ENCODE measurements around the gene NKX1-1.

The NKX1-1 gene

DNA sequence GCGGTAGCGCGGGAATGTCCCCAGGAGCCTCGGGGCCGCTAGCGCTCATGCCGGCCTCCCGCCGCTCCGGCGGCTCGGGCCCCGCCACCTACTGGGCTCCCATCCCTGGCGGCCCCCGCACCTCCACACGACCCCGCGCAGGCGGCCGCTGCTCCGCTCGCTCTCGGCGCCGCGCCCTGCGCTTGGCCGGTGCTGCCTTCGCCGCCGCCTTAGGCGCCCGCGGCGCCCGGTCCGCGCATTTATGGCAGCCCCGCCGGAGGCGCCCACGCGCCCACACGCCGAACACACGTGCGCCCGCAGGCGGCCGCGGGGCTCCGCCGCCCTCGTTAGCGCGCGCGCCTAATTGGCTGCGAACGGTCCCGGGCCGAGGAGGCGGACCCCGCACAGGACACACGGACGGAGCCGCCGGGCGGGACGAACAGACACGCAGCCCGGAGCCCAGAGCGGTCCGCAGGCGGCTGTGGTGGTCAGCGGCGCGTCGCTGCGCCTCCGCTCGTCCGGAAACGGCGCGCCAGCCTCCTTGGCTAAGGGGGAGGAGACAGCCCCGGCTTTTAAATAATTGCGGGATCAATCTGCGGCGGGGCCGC lies at the start of gene NKX1-1:
TSS of gene NKX1-1 (minus strand) at position 49 of the 587 bp plus-strand sequence. CDS start at position 49, 0 bp downstream.
- no peaks in the 10 kb centered on the region for H3K36me3 ChIP-seq (ENCODE audit: low read length)
- H3K27ac ChIP-seq (ENCODE audit: low read depth, low read length): no peak within 1 kb of the TSS
- H3K79me2 ChIP-seq (ENCODE audit: insufficient read depth, low read length): no peaks in the 10 kb centered on the region
- no peaks in the 10 kb centered on the region for H4K20me1 ChIP-seq (ENCODE audit: low read depth, low read length)
- H3K27me3 ChIP-seq (ENCODE audit: low read length): no peaks in the 10 kb centered on the region
- H3K4me2 ChIP-seq (ENCODE audit: low read depth, low read length, poor library complexity, severe bottlenecking): no peak within 1 kb of the TSS
- no peaks in the 10 kb centered on the region for H3K9me3 ChIP-seq (ENCODE audit: insufficient read depth, low read length)
- H3K9me2 ChIP-seq (replicated peaks; ENCODE audit: insufficient read depth, low read length): no peaks in the 10 kb centered on the region
- H3K9ac ChIP-seq (ENCODE audit: low read length): no peak within 1 kb of the TSS
- no peaks in the 10 kb centered on the region for H3F3A ChIP-seq (ENCODE audit: insufficient read depth)
- H2AFZ ChIP-seq (ENCODE audit: low read depth, low read length, severe bottlenecking): no peak within 1 kb of the TSS
- TF ChIP-seq EZH2phosphoT487 (conservative IDR thresholded peaks at IDR 0.05; ENCODE audit: low read length) (no peak), CTCF (IDR thresholded peaks at IDR 0.05; ENCODE audit: insufficient read depth, low read length, poor library complexity, severe bottlenecking) (no peak)
- H3K4me3 ChIP-seq (ENCODE audit: insufficient read depth, low read length, poor library complexity, severe bottlenecking): no peak within 1 kb of the TSS

DNA sequence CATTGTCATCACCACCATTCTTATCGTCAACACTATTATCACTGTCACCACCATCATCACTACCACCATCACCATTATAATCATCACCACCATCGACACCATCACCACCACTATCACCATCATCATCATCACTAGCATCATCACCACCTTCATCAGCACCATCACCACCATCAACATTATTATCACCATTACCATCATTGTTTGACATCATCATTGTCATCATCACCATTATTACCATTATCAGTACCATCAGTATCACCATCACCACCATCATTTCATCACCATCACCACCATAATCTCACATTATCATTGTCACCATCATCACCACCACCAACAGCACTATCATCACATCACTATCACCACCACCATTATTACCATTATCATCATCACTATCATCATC lies 47.5 kb upstream of the NKX1-1 start:
- Histone ChIP-seq H3K9me3 (ENCODE audit: insufficient read depth, low read length) (peaks cover 9% of the 10 kb centered on the region; the same call in 1 of the 2 replicates), H3K36me3 (ENCODE audit: low read length) (no peaks in the 10 kb centered on the region), H3K9ac (ENCODE audit: low read length) (no peak overlapping the region), H3K4me2 (ENCODE audit: low read depth, low read length, poor library complexity, severe bottlenecking) (no peak overlapping the region), H2AFZ (ENCODE audit: low read depth, low read length, severe bottlenecking) (no peak overlapping the region), H3K9me2 (replicated peaks; ENCODE audit: insufficient read depth, low read length) (no peaks in the 10 kb centered on the region), H4K20me1 (ENCODE audit: low read depth, low read length) (no peaks in the 10 kb centered on the region), H3K79me2 (ENCODE audit: insufficient read depth, low read length) (no peaks in the 10 kb centered on the region), H3K27me3 (ENCODE audit: low read length) (no peaks in the 10 kb centered on the region), H3F3A (ENCODE audit: insufficient read depth) (no peaks in the 10 kb centered on the region), H3K4me3 (ENCODE audit: insufficient read depth, low read length, poor library complexity, severe bottlenecking) (no peak overlapping the region), H3K27ac (ENCODE audit: low read depth, low read length) (no peak overlapping the region)
- no peak for TF ChIP-seq CTCF (IDR thresholded peaks at IDR 0.05; ENCODE audit: insufficient read depth, low read length, poor library complexity, severe bottlenecking)
- TF ChIP-seq EZH2phosphoT487 (conservative IDR thresholded peaks at IDR 0.05; ENCODE audit: low read length): no peak

DNA sequence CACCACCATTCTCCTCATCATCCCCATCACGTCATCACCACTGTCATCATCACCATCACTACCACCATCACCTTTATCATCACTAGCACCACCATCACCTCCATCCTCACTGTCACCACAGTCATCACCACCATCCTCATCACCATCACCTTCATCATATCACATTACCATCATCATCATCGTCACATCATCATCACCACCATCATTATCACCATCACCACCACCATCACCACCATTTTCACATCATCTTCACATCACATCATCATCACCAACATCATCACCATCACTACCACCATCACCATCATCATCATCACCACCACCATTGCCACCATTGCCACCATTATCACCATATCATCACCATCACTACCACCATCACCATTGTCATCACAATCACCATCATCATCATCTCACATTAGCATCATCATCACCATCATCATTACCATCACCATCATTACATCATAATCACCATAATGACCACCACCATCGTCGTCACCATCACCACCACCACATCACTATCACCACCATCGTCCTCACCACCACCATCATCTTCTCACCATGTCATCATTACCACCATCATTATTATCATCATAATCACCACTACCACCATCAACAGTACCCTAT lies 46.3 kb upstream of the NKX1-1 start:
- H3K36me3 ChIP-seq (ENCODE audit: low read length): no peaks in the 10 kb centered on the region
- H3F3A ChIP-seq (ENCODE audit: insufficient read depth): no peaks in the 10 kb centered on the region
- H4K20me1 ChIP-seq (ENCODE audit: low read depth, low read length): no peaks in the 10 kb centered on the region
- no peak overlapping the region for H2AFZ ChIP-seq (ENCODE audit: low read depth, low read length, severe bottlenecking)
- H3K4me2 ChIP-seq (ENCODE audit: low read depth, low read length, poor library complexity, severe bottlenecking): no peak overlapping the region
- no peak overlapping the region for H3K9ac ChIP-seq (ENCODE audit: low read length)
- no peaks in the 10 kb centered on the region for H3K9me2 ChIP-seq (replicated peaks; ENCODE audit: insufficient read depth, low read length)
- TF ChIP-seq EZH2phosphoT487 (conservative IDR thresholded peaks at IDR 0.05; ENCODE audit: low read length): no peak
- TF ChIP-seq CTCF (IDR thresholded peaks at IDR 0.05; ENCODE audit: insufficient read depth, low read length, poor library complexity, severe bottlenecking): no peak
- peaks cover 9% of the 10 kb centered on the region; the same call in 1 of the 2 replicates for H3K9me3 ChIP-seq (ENCODE audit: insufficient read depth, low read length)
- no peaks in the 10 kb centered on the region for H3K27me3 ChIP-seq (ENCODE audit: low read length)
- no peak overlapping the region for H3K4me3 ChIP-seq (ENCODE audit: insufficient read depth, low read length, poor library complexity, severe bottlenecking)
- H3K27ac ChIP-seq (ENCODE audit: low read depth, low read length): no peak overlapping the region
- H3K79me2 ChIP-seq (ENCODE audit: insufficient read depth, low read length): no peaks in the 10 kb centered on the region
